ENCODE measurements around the gene LRCOL1.

- TF ChIP-seq POLR2AphosphoS5 (IDR thresholded peaks at IDR 0.05; ENCODE audit: low read depth, low read length) = no peak
- no peak for TF ChIP-seq POLR2A (IDR thresholded peaks at IDR 0.05; ENCODE audit: low read depth, low read length)
- no peak for TF ChIP-seq TAF1 (IDR thresholded peaks at IDR 0.05; ENCODE audit: borderline replicate concordance, low read depth, low read length)
These were observed 31.6 kb downstream of the LRCOL1 start for GRCh38 chr12:132578826-132579225.
